Measurements from ENCODE around the gene CAMTA1. TPM values are rescaled to one million over a fixed set of nuclear protein-coding genes. Genes with fewer than 3 reads are reported as not detected.

The CAMTA1 gene
- total RNA-seq, 1 donor from 2014 or later: 68.9 TPM

DNA sequence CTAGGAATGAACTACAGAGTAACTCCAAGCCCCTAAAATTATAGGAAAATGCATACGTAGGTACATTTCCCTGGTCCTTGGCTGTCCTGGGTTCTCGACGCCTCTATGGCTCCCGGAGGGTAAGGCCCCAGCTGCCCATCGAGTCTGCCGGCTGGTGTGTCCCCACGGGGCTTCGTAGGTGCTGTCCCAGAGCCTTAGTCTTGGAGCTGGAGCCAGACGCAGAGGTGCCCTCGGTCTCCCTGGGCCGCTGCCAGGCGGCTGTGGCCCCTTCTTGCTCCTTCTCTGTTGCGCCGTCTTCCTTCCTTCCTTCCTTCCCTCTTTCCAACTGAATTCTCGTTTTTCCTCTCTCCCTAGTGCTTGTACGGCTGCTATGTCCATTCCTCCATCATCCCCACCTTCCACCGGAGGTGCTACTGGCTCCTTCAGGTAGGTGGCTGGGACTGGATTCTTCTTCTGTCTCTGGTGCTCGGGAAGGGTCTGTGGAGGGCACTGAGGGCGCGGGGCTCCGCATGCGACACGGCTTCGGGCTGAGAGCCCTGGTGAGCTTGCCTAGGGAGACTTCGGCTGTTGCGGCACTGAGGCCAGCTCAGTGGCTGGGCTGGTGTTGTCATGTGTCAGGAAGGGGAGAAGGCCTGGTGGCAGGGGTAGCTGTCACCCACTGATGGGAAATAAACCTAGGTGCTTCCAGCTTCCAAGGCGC is 682.4 kb downstream of the CAMTA1 start:
- no peak for DNase-seq (ENCODE audit: low read depth)

DNA sequence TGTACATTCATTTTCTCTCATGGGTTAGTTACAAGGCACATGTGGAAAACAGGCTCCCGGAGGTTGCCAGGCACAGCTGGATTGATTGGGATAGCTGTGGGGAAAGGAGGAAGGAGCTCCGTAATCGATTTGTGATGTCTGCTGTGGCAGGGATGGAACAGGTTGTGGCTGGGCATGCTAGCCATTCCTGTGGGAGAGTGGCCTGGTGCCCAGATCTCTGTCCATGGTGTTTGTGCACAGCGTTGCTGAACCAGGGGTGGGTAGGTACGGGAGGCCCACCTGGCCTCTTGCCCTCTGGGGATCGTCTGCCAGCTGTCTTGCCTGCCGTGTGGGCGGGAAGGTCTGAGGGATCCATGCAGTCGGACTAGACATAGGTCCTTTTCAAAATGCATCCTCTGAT is 683.0 kb downstream of the CAMTA1 start:
- DNase-seq (ENCODE audit: low read depth): peak; percentile 91

DNA sequence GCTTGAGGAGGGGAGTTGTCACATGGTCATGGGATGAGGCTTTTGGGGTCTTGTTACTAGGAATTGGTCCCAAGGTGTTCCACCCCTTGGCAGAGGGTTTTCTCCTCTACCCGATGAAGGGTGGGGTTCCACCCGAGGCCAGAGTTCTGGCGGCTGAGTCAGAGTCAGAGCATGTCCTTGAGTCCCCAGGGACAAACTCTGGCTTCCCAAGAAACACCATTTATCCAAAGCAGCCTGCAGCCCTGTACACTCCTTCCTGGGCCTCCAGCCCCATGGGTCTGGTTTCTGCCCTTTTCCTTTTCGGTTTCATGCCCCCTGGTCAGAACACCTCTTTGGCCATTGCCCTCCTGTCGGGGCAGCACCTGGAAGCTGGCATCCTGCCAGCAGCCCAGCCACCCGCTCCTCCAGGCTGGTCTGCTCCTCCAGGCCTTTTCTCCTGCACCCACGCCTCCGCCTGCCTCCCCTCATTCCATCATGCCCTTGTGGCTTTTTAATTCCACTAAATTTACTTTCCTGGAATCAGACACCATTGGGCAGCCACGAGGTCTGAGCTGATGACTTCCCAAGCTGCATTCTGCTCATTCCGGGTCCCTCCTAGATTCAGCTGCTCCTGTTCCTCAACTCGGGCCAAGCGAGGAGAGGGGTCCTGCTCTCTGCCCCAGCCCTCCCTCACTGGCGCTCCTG is 684.1 kb downstream of the CAMTA1 start:
- peak; percentile 99 for DNase-seq (ENCODE audit: low read depth)

DNA sequence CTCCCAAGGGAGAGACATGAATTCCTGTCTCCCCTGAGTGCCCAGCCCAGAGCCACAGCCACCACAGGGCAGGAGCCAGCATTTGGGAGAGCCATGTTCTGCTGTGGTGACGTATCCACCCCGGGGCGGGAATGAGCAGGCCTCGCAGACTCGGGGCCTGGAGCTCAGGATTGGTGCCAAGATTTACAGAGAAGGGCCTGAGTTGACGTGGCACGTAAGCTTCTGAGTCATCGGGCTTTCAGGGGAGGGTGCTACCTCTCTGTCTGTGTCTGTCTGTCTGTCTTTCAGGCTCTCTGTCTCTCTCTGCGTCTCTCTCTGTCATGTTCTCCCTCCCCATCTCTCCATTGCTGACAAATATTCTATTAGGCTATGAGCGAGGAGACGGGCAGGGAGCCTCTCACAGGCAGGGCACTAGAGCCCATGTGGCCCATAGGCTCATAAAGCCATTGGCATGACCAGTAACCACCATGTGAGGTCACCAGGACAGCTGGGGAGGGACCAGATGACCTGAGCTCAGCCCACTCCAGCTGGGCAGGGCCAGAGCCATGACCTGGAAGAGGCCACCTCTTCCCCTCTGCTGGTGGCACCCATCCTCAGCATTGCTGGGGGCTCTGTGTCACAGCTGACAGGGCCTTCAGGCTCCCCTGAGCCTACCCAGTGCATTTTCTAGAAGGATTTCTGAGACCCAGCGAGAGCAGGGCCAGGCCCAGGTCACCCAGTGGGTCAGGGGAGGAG is 685.8 kb downstream of the CAMTA1 start:
- DNase-seq (ENCODE audit: low read depth): peak; percentile 98

DNA sequence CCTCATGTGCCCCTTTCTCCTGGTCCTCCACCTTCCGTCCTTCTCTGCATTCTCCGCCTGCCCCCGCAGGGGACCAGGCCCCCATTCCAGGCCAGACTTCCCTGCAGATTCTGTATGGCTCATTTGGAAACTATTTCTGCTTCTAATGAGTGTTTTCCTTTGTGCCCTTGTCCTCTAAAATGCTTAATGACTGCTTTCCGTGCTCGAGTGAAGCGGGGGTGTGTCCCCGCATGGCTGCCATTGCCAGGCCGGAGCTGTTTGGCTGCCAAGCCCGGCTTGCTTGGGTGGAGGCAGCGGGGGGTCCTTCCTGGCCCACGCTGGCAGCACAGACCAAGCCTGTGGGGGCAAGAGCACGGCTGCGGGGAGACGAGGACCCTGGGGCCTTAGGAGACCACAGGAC is 686.6 kb downstream of the CAMTA1 start:
- peak; percentile 38 for DNase-seq (ENCODE audit: low read depth)

DNA sequence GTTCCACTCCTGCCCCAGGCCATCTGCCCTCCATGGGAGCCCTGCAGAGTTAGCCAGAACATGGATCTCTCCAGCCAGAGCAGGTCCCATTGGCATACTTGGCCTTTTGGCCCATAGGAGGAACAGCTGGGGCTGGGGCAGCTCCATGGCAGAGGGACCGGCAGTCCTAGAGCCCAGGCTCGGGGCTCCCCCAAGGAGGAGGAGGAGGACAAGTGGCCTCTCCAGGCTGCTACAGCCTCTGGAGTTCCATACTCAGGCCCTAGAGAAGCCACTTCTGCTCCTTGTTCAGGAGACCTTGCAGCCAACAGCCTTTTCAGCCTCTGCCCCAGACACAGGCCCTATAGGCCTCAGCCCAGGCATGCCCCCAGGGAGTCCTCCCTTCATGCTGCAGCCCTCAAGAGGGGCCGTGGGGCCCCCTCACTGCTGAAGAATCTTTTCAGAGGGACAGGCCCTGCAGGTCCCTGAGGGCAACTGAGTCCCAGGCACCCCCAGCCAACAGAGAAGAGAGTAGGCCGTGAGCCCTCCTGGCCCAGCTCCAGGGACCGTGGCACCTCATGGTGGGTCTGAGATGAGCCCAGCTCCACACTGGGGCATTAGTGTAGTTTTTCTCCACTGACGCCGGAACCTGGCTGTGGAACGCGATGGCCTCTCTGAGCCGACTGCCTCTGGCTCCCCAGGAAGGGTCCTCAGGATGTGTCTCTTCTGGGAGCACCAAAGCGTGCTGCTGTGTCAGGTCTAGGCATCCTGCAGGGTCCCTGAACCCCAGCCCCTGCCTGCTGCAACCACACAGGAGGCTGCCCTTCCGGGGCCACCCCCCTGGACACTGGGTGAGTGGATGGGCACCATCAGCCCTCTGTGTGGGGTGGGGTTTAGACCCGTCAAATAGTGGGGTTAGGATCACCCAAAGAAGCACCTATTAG is 688.2 kb downstream of the CAMTA1 start:
- no peak for DNase-seq (ENCODE audit: low read depth)

DNA sequence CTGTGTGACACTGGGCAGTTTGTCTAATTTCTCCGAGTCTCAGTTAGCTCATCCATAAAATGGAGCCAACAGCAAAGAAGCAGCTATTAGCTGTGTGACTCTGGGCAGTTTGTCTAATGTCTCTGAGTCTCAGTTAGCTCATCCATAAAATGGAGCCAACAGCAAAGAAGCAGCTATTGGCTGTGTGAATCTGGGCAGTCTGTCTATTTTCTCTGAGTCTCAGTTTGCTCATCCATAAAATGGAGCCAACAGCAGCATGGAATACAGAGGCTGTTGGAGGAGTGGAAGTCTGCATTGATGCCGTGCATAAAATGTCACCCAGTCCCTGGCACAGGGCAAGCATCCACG is 688.9 kb downstream of the CAMTA1 start:
- DNase-seq (ENCODE audit: low read depth): no peak

DNA sequence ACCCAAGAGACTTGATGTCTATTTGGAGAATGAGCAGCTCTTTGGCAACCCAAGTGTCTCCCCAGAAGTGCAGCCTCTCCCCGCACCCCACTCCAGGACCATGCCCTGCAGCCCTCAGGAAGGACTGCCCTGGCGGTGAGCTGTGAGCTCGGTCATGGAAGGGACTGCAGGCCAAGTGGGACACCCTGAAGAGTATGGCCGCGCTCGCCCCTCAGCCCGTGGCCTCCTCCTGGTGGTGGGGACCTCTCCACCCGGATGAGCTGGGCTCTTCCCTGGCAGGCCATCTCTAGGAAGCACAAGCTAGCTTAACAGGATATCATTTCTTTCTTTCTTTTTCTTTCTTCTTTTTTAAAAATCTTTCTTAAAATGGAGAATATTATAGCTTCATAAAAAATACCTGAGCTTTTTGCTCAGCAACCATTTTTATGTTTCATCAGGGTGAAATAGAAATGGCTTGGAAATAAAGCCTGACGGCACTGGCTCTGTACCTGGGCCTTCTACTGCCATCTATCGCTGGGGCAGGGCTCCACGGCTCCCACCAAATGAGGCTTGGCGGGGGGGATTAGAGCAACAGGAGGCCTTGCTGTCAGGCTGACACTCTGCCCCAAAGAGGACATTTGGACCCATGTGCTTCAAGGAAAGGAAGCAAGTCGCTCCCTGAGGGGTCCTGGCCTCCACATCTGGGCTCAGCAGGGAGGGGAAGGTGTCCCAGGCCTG is 689.7 kb downstream of the CAMTA1 start:
- no peak for DNase-seq (ENCODE audit: low read depth)

DNA sequence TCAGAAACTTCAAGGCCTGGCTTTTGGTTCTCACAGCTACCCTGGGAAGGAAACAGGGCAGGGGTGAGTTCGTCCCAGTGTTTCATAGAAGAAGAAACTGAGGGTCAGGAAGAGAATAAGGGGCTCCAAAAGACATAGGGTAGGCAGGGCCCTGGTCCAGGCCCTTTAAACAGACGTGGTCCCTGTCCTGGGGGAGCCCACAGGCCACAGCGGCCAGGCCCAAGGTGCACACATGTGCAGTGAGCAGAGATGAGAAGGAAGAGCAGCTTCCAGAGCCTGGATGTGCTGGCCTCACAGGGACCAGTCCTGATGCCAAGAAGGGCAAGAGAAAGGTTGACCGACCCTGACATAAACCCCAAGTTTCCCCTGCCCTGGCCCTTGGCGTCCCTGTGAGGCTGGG is 690.4 kb downstream of the CAMTA1 start:
- DNase-seq (ENCODE audit: low read depth): no peak

DNA sequence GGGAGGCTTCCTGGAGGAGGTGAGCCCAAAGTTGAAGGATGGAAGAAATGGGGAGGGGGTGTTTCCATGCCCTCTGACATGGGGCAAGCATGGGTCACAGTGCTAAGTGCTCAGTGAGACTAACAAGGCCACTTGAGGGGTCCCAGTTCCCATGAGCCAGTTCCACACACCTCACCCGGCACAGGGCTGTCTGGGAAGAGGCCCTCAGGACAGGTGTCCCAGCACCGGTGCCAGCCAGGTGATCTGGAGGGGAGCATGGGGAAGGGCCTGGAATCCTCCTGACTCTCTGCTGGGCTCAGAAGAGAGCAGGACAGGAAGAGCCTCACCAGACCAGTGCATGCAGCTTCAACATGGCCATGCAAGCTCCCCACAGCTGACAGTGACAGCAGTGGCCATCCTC is 691.1 kb downstream of the CAMTA1 start:
- DNase-seq (ENCODE audit: low read depth): no peak

DNA sequence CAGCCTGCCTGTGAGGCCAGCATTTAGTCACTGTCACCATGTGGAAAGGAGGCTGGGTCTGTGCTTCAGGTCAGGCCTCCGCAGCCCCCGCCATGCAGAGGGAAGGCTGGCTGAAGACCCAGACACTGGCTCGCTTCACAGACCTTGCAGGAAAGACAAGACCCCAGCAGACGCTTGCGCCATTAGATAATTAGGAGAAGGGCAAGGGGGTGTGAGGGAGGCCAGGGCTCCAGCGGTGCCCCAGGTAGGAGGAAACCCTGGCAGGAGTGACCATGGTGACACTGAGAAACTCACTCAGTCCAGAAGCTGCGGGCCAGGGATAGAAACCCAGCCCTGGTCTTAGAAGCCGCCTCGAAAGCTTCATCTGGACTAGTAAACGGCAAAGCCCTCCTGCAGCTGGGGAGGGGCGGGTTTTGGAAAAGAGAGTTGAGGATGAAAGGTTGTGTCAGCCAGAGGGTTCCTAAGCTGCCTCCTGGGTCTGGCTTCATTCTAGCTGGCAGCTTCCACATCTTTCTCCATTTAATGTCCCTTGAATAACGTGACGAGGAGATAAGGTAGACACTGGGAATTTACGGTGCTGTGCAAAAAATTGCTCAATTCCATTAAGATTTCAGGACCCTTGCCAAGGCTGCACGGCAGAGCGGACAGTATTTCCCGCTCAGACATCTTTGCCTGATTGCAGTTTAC is 691.8 kb downstream of the CAMTA1 start:
- no peak for DNase-seq (ENCODE audit: low read depth)

DNA sequence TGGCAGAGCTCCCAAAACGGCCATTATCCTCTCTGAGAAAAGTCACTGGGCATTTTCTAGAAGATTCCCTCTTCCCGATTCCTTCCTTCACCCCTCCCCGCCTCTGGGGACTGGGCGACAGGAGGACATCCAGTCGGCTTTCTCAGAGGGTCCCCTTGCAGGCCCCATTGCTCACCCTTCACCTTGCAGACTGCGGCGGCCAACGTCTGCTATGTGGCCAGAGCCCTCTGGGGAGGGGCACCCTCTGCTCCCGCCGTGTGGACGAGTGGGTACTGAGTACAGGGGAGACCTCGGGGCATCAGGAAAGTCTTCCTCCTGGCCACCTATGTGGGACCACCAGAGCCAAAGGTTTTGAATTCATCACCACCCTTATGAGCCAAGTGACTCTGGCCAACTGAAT is 692.3 kb downstream of the CAMTA1 start:
- no peak for DNase-seq (ENCODE audit: low read depth)

DNA sequence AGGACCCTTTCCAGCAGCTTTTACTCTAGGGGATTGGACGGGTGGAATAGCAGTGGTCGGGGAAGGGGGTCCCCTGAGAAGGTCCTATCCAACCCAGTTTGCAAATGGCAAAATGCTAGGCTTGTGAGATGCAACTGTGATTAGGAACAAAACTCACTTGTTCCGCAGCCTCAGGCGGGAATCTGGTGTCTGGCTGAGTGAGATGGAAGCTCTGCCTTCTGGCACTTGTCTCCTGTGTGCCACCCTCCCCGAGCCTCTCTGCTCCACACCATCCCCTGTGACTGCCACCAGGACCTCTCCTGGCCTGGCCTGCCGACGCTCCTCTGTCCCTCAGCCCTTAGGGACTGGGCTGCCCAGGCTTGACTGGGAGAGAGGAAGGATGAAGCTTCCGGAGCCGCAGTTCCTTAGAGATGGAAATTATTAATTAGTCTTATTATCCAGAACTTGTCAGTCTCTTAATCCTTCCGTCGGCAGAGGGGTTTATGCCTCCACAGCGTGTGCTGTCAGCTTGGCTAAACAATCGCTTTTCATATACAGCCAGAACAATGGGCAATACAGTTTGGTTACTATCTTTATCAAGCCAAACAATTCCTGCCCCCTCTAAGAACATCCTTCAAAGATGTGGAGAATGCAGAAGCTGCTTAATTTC is 693.0 kb downstream of the CAMTA1 start:
- DNase-seq (ENCODE audit: low read depth): no peak

DNA sequence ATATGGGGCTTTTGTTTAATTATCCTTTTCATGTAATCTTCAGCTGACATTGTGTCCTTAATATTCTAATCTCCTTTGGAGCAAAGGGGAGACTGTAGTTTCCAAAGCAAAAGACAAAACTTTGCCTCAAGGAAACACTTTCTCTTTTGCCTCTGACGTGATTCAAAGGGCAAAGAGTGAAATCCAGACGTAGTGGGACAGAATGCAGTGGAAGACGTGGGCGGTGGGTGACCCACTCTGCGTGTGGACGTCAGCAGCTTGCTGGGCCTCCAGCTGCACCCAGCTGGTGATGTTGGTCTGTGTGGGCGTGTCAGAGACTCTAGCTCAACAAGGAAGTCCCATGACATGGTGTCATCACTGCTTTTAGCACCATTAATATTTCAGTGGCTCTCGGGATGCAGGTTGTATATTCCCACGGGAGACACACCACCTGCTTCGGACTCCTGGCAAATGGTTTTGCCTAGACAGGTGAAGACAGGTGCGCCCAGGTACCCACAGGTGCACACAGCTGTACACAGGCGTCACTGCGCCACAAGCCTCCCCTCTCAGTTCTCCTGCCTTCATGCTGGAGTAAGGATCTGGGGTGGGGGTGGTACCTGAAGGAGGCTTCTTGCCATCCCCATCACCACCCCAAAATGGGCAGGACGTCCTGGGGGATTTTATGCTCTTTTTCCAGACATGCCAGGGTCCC is 693.7 kb downstream of the CAMTA1 start:
- DNase-seq (ENCODE audit: low read depth): peak; percentile 91

DNA sequence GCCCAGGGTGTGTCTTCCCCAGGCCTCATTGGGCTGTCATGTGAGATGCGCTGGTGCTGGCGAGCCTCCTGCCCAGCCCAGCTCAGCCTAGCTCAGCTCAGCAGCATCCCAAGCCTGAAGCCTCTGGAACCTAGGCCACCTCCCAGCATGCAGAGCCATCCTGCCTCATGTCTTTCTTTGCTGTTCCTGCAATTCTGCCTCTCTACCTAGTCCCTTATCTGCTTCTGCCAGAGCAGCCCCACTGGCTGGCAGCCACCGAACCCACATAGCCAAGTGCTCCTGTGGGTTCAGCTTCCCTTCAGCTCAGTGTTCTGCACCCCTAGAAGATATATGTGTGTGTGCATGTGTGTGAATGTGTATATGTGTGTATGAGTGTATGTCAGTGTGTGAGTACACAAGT is 694.3 kb downstream of the CAMTA1 start:
- DNase-seq (ENCODE audit: low read depth): no peak

DNA sequence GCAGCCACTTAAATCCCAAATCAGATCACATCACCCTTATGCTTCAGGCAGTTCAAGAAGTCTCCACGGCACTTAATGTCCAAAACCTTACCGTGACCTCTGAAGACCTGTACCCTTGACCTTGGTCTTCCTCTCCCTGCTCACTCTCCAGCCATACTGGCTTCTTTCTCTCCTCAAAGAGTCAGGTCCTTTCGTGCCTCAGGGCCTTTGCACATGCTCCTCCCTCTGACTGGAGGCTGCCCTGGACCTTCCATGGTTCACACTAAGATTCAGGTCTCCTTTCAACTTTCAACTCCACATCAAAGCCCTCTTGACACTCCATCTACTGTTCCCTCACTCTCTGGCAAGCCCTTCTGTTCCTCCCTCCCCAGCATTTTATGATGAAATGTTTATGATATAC is 695.9 kb downstream of the CAMTA1 start:
- DNase-seq (ENCODE audit: low read depth): no peak

DNA sequence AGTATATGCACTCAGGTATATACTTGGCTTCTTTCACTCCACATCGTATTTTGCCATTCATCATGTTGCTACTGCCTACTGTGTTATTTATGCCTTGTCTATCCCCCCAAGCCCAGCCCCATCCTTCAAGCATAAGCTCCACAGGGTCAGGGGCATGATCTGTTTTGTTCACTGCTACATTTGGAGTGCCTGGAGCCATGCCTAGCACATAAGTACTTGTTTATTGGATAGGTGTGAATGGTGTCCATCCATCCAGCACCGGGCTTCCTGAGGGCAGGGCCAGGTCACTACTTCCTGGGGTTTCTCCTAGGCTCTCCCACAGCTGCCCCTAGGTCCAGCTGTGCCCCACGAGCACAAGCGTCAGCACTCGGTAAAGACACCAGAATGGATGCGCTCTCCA is 696.8 kb downstream of the CAMTA1 start:
- DNase-seq (ENCODE audit: low read depth): no peak

DNA sequence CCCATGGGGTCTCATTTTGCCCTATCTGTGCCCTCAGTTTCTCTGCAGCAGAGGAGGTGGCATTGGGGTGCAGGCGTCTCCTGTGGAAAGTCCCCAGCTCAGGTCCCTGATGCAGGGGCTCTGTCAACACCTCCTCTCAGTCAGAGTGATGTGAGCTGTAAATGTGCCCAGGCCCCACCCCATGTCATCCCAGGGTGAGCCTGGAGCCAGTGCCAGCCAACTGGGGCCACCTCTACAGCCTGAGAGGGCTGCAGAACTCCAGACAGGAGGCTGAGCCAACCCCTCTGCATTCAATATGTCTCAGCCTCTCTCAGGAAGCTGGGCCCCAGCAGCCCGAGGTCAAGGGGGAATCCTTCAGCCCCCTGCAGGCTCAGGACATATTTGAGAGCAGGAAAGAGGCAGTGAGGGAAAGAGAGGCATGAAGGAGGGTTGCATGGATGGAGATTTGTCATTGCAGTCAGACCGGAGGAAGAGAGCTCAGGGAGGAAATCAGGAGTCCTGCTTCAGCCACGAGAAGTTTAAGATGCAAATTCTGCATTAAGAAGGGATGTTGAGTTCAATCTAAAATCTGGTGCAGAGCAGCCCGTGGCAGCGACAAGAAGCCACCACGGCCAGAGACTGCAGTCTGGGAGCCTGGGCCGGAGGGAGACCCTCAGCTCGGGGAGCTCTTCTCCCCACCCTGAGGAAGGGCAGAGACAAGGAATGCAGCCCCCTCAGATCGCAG is 697.7 kb downstream of the CAMTA1 start:
- no peak for DNase-seq (ENCODE audit: low read depth)

All from myocyte (in vitro differentiated cells).